ENCODE data around the gene TLCD1.
A peak's percentile ranks its signal among the peaks of the same experiment; 100 is the strongest.

Gene TLCD1

GRCh38 chr17:28720247-28720996, 5.6 kb downstream of the TLCD1 start:
- H3K4me1 ChIP-seq (ENCODE audit: control insufficient read depth in 1 of 2, insufficient read depth in 2 of 2, low read length in 2 of 2): peaks cover 40 to 58% of the 10 kb centered on the region in 2 donors

GRCh38 chr17:28719021-28719433, 7.0 kb downstream of the TLCD1 start:
- H3K9me3 ChIP-seq (ENCODE audit: control insufficient read depth in 1 of 2, low read length in 2 of 2): no peaks in the 10 kb centered on the region
- peak overlapping the region; percentile 35 to 68 for H3K9ac ChIP-seq (ENCODE audit: low read depth in 1 of 2, low read length in 2 of 2)
- no peaks in the 10 kb centered on the region for H3K27me3 ChIP-seq (ENCODE audit: control insufficient read depth in 1 of 2, insufficient read depth in 2 of 2, low read length in 2 of 2)
- H3K36me3 ChIP-seq (ENCODE audit: control insufficient read depth in 1 of 2, insufficient read depth in 2 of 2, low read length in 2 of 2): peaks cover 6 to 30% of the 10 kb centered on the region in 2 donors
- H3K27ac ChIP-seq (ENCODE audit: low read depth, low read length): peak overlapping the region; percentile 82
- peaks cover 34 to 50% of the 10 kb centered on the region in 2 donors for H3K4me1 ChIP-seq (ENCODE audit: control insufficient read depth in 1 of 2, insufficient read depth in 2 of 2, low read length in 2 of 2)
- peak overlapping the region; percentile 95 to 98 for H3K4me3 ChIP-seq (ENCODE audit: low read depth in 1 of 2, low read length in 2 of 2)

More at GRCh38 chr17:28720247-28720996, 5.6 kb downstream of the TLCD1 start:
- Histone ChIP-seq H3K27ac (ENCODE audit: low read depth, low read length) (peak overlapping the region; percentile 60), H3K9me3 (ENCODE audit: control insufficient read depth in 1 of 2, low read length in 2 of 2) (no peaks in the 10 kb centered on the region), H3K36me3 (ENCODE audit: control insufficient read depth in 1 of 2, insufficient read depth in 2 of 2, low read length in 2 of 2) (peaks cover 13 to 32% of the 10 kb centered on the region in 2 donors), H3K27me3 (ENCODE audit: control insufficient read depth in 1 of 2, insufficient read depth in 2 of 2, low read length in 2 of 2) (no peaks in the 10 kb centered on the region), H3K4me3 (ENCODE audit: low read depth in 1 of 2, low read length in 2 of 2) (peak overlapping the region; percentile 95 to 98), H3K9ac (ENCODE audit: low read depth in 1 of 2, low read length in 2 of 2) (peak overlapping the region; percentile 75 to 95)

- Histone ChIP-seq H3K4me3 (ENCODE audit: low read depth in 1 of 2, low read length in 2 of 2) (peak overlapping the region; percentile 36 to 98), H3K9ac (ENCODE audit: low read depth in 1 of 2, low read length in 2 of 2) (peak overlapping the region; percentile 30 to 38), H3K9me3 (ENCODE audit: control insufficient read depth in 1 of 2, low read length in 2 of 2) (no peaks in the 10 kb centered on the region), H3K36me3 (ENCODE audit: control insufficient read depth in 1 of 2, insufficient read depth in 2 of 2, low read length in 2 of 2) (peaks cover 6 to 25% of the 10 kb centered on the region in 2 donors), H3K27ac (ENCODE audit: low read depth, low read length) (peak overlapping the region; percentile 59), H3K4me1 (ENCODE audit: control insufficient read depth in 1 of 2, insufficient read depth in 2 of 2, low read length in 2 of 2) (peaks cover 34 to 50% of the 10 kb centered on the region in 2 donors), H3K27me3 (ENCODE audit: control insufficient read depth in 1 of 2, insufficient read depth in 2 of 2, low read length in 2 of 2) (no peaks in the 10 kb centered on the region)
Observed at GRCh38 chr17:28718333-28719020, 7.6 kb downstream of the TLCD1 start.

GRCh38 chr17:28717578-28718332, 8.3 kb downstream of the TLCD1 start, which contains the start of gene RAB34:
Gene RAB34, minus strand, starts transcription at chr17:28717868. Its CDS starts 602 bp downstream, at chr17:28717266.
- no peaks in the 10 kb centered on the region for H3K27me3 ChIP-seq (ENCODE audit: control insufficient read depth in 1 of 2, insufficient read depth in 2 of 2, low read length in 2 of 2)
- peak within 1 kb of the TSS; percentile 59 for H3K27ac ChIP-seq (ENCODE audit: low read depth, low read length)
- peak within 1 kb of the TSS; percentile 43 to 57 for H3K4me3 ChIP-seq (ENCODE audit: low read depth in 1 of 2, low read length in 2 of 2)
- H3K9me3 ChIP-seq (ENCODE audit: control insufficient read depth in 1 of 2, low read length in 2 of 2): no peaks in the 10 kb centered on the region
- peaks cover 32 to 42% of the 10 kb centered on the region in 2 donors for H3K4me1 ChIP-seq (ENCODE audit: control insufficient read depth in 1 of 2, insufficient read depth in 2 of 2, low read length in 2 of 2)
- peaks cover 5 to 18% of the 10 kb centered on the region in 2 donors for H3K36me3 ChIP-seq (ENCODE audit: control insufficient read depth in 1 of 2, insufficient read depth in 2 of 2, low read length in 2 of 2)
- H3K9ac ChIP-seq (ENCODE audit: low read depth in 1 of 2, low read length in 2 of 2): peak within 1 kb of the TSS; percentile 38 to 58

GRCh38 chr17:28716740-28717577, 9.1 kb downstream of the TLCD1 start:
- peaks cover 25 to 41% of the 10 kb centered on the region in 2 donors for H3K4me1 ChIP-seq (ENCODE audit: control insufficient read depth in 1 of 2, insufficient read depth in 2 of 2, low read length in 2 of 2)
- H3K4me3 ChIP-seq (ENCODE audit: low read depth in 1 of 2, low read length in 2 of 2): peak overlapping the region; percentile 43 to 57
- no peaks in the 10 kb centered on the region for H3K9me3 ChIP-seq (ENCODE audit: control insufficient read depth in 1 of 2, low read length in 2 of 2)
- peak overlapping the region; percentile 59 for H3K27ac ChIP-seq (ENCODE audit: low read depth, low read length)
- no peaks in the 10 kb centered on the region for H3K27me3 ChIP-seq (ENCODE audit: control insufficient read depth in 1 of 2, insufficient read depth in 2 of 2, low read length in 2 of 2)
- peaks cover 0 to 12% of the 10 kb centered on the region in 2 donors for H3K36me3 ChIP-seq (ENCODE audit: control insufficient read depth in 1 of 2, insufficient read depth in 2 of 2, low read length in 2 of 2)
- peak overlapping the region; percentile 10 to 58 for H3K9ac ChIP-seq (ENCODE audit: low read depth in 1 of 2, low read length in 2 of 2)

GRCh38 chr17:28715217-28715616, 10.8 kb downstream of the TLCD1 start:
- H3K27me3 ChIP-seq (ENCODE audit: control insufficient read depth in 1 of 2, insufficient read depth in 2 of 2, low read length in 2 of 2): no peaks in the 10 kb centered on the region
- peaks cover 16 to 29% of the 10 kb centered on the region in 2 donors for H3K4me1 ChIP-seq (ENCODE audit: control insufficient read depth in 1 of 2, insufficient read depth in 2 of 2, low read length in 2 of 2)
- H3K27ac ChIP-seq (ENCODE audit: low read depth, low read length): no peak overlapping the region
- H3K36me3 ChIP-seq (ENCODE audit: control insufficient read depth in 1 of 2, insufficient read depth in 2 of 2, low read length in 2 of 2): peaks cover 0 to 8% of the 10 kb centered on the region in 2 donors
- H3K9me3 ChIP-seq (ENCODE audit: control insufficient read depth in 1 of 2, low read length in 2 of 2): no peaks in the 10 kb centered on the region
- H3K9ac ChIP-seq (ENCODE audit: low read depth in 1 of 2, low read length in 2 of 2): no peak overlapping the region
- no peak overlapping the region for H3K4me3 ChIP-seq (ENCODE audit: low read depth in 1 of 2, low read length in 2 of 2)

GRCh38 chr17:28714281-28714680, 11.8 kb downstream of the TLCD1 start:
- Histone ChIP-seq H3K4me3 (ENCODE audit: low read depth in 1 of 2, low read length in 2 of 2) (no peak overlapping the region), H3K27me3 (ENCODE audit: control insufficient read depth in 1 of 2, insufficient read depth in 2 of 2, low read length in 2 of 2) (no peaks in the 10 kb centered on the region), H3K27ac (ENCODE audit: low read depth, low read length) (no peak overlapping the region), H3K4me1 (ENCODE audit: control insufficient read depth in 1 of 2, insufficient read depth in 2 of 2, low read length in 2 of 2) (peaks cover 20 to 33% of the 10 kb centered on the region in 2 donors), H3K9me3 (ENCODE audit: control insufficient read depth in 1 of 2, low read length in 2 of 2) (no peaks in the 10 kb centered on the region), H3K9ac (ENCODE audit: low read depth in 1 of 2, low read length in 2 of 2) (no peak overlapping the region), H3K36me3 (ENCODE audit: control insufficient read depth in 1 of 2, insufficient read depth in 2 of 2, low read length in 2 of 2) (peaks cover 0 to 8% of the 10 kb centered on the region in 2 donors)

GRCh38 chr17:28712705-28713415, 13.2 kb downstream of the TLCD1 start:
- H3K27ac ChIP-seq (ENCODE audit: low read depth, low read length): no peak overlapping the region
- peaks cover 11 to 23% of the 10 kb centered on the region in 2 donors for H3K4me1 ChIP-seq (ENCODE audit: control insufficient read depth in 1 of 2, insufficient read depth in 2 of 2, low read length in 2 of 2)
- H3K9ac ChIP-seq (ENCODE audit: low read depth in 1 of 2, low read length in 2 of 2): peak overlapping the region in 1 of 2 donors; percentile 25
- H3K36me3 ChIP-seq (ENCODE audit: control insufficient read depth in 1 of 2, insufficient read depth in 2 of 2, low read length in 2 of 2): peaks cover 0 to 8% of the 10 kb centered on the region in 2 donors
- no peak overlapping the region for H3K4me3 ChIP-seq (ENCODE audit: low read depth in 1 of 2, low read length in 2 of 2)
- no peaks in the 10 kb centered on the region for H3K9me3 ChIP-seq (ENCODE audit: control insufficient read depth in 1 of 2, low read length in 2 of 2)
- H3K27me3 ChIP-seq (ENCODE audit: control insufficient read depth in 1 of 2, insufficient read depth in 2 of 2, low read length in 2 of 2): no peaks in the 10 kb centered on the region
